Fibroblast of skin of left biceps (primary cell): Measurements from ENCODE around the gene FCN2.

Source experiments
- DNase-seq, 2 experiments: peaks; one replicate each; pipeline ENCODE4 v3.0.0-alpha.2; 2013; ENCODE audit warnings: low read depth in 2 of 2

FCN2 gene

DNA sequence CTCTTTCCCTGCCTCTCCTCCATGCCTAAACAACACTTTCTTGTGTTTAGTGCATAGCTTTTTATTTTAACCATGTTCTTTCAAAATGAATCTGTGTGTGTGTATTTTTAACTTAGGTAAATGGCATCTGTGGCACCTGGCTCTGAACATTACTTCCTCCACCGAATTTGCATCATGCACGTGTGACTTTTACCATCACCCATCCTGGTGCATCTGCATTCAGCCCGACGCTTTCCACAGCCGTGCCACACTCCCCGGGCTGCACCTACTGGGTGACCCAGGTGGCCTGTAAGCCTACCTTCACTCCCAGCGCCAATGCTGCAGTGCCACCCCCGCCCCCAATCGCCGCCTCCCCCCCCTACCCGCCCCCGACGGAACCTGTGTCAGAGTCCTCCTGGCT, 49.8 kb downstream of the FCN2 start:
- DNase-seq, result no peak

DNA sequence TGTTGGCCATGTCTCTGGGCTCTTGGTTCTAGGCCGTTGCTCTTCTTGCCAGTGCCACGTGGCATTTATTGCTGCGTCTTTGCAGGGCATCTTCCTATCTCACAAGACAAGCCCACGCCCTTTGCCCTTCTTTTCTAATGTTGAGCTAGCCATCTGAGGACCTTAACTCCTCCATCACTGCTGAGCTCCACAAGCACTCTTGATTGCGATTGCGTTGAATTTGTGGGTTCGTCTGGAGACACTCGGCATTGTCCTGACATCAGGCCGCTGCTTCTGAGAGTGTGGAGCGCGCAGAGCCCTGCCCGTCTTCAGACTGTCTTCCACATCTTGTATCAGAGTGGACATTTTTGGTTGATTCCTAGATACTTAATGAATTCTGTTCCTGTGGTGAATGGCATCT, 51.6 kb downstream of the FCN2 start:
- DNase-seq, result no peak

DNA sequence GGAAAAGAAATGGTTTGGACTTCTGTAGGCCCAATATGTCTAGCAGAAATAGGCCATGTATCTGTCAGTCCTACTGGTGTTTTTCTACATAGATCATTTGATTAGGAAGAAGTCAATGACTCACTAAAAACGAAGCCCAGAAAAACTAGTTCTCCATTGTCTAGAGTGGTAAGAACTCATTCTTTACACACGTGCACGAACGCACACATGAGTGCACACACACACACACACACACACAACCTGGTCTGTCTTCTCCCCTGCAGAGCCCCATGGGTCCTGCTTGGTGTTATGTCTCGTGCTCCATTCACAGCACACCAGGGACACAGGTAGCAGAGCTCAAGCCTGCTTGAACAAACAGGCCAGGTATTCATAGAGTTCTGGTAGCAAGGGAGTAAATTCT, 52.0 kb downstream of the FCN2 start:
- no peak for DNase-seq

DNA sequence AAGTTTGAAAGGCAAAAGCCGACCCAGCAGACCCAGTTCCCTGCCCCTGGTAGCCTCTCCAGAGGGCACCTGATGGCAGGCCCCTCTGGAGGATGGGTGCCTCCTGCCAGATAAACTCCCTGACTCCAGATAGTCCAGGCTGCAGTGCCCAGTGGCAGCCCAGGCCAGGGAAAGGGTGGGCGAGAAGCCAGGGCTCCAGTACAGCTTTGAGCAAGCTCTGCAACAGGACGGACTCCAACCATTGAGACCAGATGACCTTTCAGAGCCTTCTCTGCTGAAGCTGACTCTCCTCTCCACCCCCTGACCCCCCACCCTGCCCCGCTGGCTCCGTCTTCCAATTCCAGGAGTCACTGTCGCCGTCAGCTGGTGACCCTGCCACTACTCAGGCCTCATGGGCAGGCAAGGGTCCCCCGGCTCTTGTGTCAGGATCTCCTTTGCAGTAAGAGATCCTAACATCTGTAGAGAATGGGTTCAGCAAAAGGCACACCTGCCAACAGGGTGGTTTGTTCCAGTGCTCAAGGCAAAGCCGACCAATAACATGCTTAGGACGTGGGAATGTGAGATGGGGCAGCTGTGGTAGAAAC, 52.6 kb downstream of the FCN2 start:
- DNase-seq, result no peak

DNA sequence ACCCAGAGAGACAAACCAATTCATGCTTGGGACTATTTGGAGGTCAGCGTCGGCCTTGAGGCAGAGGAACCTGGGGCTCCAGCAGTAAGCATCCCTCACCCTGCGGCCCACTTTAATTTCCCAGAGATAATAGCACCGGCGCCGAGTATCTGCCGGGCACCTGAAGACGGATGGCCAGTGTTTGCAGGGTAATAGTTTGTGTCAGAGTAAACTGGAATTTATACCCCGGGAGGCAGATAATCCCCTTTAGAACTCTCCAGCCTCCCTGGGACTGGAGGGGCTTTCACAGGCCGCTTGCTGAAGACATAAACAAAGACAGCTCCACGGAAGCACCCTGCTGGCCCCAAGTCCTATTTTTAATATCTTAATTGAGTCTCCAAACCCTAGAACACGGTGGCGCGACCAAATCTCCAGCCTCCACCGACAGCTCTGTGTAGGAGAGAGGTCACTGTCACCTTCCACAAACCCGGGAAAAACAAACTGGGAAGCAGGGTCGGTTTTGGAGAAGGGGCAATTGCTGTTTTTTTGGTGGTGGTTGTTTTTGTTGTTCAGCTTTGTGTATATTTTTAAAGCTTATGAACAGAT, 54.5 kb downstream of the FCN2 start:
- DNase-seq, result no peak

DNA sequence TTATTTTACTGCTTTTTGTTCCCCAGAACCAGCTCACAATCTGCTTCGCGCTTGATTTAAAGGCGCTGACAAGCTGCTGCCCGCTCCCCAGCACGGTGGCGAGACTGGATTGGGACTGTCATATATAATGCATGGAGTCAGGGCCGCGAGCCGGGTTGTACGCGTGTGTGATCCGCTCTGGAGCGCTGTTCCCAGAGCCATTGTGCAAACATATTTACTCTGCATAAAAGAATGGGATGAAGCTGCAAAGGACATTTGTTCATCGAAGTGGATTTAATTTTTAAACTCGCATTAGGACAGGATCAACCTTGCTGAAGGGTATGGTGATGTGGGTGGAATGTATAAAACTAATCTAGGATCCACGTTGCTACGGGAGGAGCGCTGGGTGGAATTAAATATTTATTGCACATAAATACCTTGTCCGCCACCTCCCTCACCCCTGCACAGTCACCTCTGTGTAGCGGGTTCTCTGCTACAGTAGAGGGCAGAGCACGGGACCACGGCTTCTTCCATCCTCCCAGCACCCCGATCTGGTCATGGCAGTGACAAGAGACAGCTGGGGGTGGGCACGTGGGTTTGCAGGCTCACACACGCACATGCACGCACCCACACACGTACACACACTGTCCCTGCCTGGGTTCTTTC, 55.2 kb downstream of the FCN2 start:
- DNase-seq, result no peak

DNA sequence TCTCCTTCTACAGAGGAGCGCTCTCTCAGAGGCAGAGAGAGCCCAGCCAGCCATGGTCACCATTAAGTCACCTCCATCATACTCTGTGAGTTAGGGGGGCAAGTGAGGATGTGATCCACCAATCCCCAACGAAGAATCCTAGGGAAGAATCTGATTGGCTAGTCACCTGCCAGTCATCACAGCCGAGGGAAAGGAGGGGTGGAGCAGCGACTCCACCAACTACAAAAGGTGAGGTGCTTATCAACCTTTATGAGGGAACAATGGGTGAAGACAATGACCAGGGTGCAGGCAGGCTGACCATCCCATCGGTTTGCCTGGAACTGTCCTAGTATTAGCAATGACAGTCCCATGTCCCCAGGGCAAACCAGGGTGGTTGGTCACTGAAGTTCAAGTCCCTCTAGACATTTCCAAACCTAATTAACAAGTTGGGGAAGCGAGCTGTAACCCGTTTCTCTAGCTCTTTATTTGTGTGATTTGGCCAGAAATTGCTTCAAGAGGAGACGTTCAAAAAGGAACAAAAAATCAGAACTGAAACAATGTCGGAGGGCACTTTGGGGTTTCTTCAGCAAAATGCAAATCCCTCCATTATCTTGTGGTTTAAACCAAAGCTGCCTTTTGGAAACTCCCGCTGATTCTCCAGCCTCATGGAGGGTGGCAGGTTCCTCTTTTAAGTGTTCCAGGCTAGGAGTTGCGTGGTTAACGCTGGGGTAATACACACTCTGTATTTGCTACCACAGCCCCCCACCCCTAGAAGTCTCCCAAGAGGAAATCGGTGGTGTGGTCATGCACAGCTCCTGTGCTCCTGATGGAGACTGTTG, 55.9 kb downstream of the FCN2 start:
- no peak for DNase-seq
